ENCODE data around the gene COPS7B.

COPS7B gene

GRCh38 chr2:231785822-231786176 is 446 bp upstream of the COPS7B start:
- DNase-seq (ENCODE audit: low read depth), result no peak

DNA sequence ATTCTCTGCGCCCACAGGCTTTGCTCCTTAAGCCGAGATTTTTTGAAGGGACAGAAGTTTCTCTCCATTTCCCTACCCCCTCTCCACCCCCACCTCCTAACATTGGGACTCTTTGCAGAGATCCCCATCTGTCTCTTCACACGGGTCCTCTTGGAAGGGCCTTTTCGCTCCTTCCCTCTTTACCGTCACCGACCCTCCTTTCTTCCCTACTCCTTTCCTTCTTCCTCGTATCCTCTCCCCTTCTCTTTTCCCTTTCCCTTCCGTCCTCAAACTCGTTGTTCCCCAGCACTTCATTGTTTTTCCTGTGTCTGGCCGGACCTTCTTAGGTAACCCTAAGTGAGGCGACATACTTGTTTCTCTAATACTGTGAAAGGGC is 660 bp downstream of the COPS7B start:
- no peak for DNase-seq (ENCODE audit: low read depth)

- no peak for DNase-seq (ENCODE audit: low read depth)
Observed at GRCh38 chr2:231791107-231791506, 4.9 kb downstream of the COPS7B start.

DNA sequence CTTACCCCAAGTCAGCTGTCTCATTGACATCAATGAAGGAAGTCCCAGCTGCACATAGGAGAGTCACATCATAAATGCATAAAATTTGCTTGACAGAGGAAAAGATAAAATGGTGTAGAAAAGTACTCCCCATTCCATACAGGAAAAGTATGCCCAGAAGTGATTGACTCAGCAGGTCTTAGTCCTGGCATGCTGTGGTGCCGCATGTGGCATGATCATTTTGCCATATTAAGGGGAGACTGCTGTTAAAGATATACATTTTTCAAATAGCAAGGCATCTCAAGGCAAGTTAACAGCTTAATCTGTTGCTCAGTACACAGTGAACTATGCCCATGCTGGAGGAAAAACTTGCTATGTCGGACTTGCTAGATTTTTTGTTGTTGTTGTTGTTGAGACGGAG is 8.1 kb downstream of the COPS7B start:
- no peak for DNase-seq (ENCODE audit: low read depth)

GRCh38 chr2:231795525-231796327 is 9.5 kb downstream of the COPS7B start:
- DNase-seq (ENCODE audit: low read depth), result no peak

DNA sequence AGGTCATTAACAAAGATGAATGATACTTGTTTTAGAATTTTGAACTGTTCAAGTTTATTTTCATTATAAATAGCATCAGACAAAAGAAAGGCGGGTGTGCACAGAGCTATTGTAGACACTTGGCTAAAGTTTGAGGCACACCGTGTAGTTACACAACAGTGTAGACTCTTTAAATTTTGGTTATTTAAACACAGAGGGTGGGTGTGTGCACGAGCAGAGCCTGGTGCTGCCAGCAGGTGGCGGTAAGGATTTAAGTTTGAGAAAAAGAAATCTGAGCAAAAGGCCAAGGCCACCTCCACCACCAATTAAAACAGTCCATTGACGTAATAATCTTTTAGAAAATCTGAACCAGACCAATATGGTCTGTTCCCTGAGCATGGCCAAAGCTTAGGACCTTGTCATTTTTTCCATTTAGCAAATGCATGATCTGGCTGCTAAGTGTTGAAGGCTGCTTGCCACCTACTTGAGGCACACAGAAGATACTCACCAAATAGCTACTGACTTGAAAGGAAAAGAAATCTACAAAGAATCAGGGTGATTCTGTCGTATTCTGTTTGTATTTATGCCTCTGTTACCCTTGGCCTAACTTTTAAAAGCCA is 14.3 kb downstream of the COPS7B start:
- DNase-seq (ENCODE audit: low read depth), result no peak

DNA sequence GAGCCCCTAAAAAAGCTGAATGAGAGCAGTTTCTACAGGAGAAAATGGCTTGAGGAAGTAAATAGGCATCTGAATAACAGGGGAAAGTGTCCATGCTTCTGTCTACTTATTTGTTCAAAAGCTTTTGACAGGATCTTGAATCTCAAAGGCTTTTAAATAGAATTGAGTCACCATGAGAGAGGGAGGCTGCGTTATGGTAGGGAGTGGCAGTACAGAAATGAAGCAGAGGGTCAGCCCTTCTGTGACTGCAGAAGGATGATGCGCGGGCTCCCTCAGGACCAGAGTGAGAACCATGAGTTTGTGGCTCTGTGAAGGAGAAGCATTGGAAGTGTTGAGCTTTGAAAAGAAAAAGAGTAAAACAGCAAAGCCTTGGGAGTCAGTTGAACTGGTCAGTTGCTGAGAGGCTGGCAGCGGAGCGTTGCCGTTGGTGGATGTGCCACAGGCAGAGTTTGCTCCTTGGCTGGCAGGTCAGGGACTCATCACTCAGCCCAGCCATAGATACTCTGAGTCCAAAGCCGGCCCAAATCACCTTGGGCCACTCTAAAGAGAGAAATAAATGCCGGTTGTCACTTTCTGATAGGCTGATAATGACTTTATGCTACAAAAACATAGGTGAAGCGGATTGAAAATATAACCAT is 17.4 kb downstream of the COPS7B start:
- no peak for DNase-seq (ENCODE audit: low read depth)

DNA sequence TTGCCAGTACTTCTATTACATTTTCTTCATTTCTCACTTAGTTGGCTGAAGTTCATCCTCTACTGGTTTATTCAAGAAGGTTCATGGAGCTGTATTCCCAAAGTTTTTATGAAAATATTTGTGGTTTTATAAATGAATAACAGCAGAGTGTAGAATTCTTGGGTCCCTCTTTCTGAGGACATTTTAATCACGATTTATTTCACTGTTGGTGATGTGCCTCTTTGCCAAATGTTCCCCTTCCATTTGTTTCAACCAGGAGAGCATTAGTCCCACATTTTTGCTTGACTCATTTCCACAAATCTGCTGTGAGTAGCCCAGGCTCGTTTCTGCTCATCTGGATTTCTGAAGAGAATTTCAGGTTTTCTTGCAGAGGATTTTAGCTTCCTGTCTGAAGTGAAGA is 20.8 kb downstream of the COPS7B start:
- DNase-seq (ENCODE audit: low read depth), result no peak

DNA sequence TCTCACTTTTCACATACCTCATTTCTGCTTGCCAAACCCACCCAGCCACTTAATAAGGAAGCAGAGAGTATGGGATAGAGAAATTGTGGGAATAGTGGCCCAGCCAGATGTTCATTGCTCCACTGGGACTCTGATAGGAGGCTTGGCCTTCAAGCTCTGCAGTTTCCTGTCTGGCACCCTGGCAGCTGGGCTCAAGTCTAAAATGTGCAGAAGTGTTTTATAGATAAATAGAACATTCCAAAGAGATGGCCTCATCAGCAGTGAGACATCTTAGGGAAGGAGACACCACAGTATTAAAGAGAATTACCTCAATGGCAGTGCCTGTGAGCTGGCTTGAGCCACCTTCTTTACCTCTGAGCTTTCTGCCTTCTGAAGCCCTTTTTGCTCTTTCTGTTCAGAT is 24.7 kb downstream of the COPS7B start:
- no peak for DNase-seq (ENCODE audit: low read depth)

GRCh38 chr2:231816327-231817026 is 30.2 kb downstream of the COPS7B start:
- no peak for DNase-seq (ENCODE audit: low read depth)

DNA sequence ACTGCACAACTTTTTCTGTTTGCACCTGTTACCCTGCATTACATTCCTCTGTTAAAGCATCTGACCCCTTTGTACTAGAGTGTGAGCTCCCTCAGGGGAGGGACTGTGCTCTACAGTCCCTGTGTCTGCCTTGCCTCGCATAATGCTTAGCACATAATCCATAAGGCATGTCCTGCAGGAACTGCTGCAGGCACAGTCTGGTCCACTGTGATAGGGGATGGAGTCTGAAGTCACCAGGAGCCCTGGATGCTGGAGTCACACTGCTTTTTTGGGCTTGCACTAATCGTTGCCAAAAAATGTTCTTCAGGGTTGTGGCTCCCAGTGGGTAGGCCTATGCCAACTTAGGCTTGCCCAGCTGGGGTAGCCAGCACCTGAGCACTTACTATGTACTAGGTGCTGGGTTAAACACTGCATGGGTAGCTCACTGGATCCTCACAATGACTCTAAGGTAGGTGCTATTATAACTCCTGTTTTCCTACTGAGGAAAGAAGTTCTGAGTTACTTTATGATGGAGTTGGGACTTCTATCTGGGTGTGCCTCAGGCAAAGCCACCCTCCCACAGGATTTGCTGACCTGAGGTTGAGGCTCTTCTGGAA is 33.3 kb downstream of the COPS7B start:
- no peak for DNase-seq (ENCODE audit: low read depth)

DNA sequence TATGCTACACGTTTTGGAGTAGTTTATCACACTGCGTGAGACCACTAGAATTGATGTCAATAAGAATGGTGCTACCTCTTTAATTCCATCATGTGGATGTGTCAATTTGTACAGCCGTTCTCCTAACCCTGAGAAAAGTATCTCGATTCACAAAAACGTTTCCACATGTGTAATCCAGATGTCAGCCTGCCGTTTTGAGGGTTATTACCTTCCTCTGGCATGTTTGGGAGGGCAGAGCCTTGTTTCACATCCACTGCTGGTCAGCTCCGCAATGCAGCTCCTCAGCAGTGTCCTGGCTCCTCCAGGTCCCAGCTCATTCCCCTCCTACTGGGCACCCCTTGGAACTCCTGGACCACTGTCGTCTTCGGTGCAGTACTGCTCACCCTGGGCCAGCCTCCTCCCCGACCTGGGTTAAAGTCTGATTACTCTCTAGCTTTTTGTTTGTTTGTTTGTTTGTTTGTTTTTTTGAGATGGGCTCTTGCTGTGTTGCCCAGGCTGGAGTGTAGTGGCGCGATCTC is 34.6 kb downstream of the COPS7B start:
- DNase-seq (ENCODE audit: low read depth), result no peak

DNA sequence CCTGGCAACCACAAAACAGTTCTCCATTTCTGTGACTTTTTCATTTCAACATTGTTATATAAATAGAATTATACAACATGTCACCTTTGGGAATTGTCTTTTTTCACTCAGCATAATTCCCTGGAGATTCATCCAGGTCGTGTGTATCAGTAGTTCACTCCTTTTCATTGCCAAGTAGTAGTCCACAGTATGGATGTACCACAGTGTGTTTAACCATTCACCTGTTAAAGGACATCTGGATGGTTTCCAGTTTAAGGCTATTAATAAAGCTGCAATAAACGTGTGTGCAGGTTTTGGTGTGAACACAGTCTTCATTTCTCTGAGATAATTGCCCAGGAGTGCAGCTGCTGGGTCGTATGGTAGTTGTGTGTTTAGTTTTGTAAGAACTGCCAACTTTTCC is 35.7 kb downstream of the COPS7B start:
- DNase-seq (ENCODE audit: low read depth), result no peak

DNA sequence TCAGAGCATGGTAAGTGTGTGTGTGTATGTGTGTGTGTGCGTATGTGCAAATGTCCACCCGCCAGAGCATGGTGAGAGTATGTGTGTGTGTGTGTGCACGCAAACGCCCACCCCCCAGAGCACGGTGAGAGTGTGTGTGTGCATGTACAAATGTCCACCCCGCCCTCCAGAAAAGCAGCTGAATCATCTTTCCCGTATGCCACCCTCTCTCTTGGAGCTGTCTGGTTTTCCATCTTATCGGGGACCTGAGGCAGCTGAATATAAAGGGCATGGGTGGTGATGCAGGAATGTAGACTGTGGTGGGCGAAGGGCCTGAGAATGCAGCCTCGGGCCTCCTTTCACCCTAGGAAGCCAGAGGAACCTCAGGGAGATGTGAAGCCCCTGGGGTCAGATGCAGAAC is 66.9 kb downstream of the COPS7B start:
- no peak for DNase-seq (ENCODE audit: low read depth)

DNA sequence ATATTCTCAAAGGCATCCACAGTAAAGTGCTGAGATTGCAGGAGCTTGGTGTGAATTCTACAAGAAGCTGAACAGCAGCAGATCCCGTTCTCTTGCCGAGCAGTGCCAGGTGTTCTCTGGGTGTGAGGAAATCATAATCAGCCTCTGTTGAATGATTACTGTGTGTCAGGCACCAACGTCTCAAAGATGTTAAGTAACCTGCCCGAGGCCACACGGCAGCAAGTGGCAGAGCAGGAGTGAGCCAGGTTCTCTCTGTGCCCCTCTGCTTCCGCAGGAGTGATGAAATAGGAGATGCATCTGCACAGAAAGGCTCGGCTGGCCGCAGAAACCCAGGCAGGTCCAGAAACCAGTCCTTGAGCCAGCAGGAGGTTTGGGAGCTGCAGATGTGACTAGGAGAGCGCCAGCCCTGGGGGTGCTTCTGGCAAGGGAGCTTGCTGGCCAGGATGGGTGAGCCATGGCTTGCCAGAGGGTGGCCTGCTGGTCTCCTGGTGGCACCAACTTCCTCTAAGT is 68.4 kb downstream of the COPS7B start:
- DNase-seq (ENCODE audit: low read depth), result no peak

GRCh38 chr2:231856959-231857358 is 70.7 kb downstream of the COPS7B start:
- no peak for DNase-seq (ENCODE audit: low read depth)

Measured in activated T-helper 1 cell treated with Interleukin-2 at 50 U/mL for 16 hours (primary cell).